GM11168 (cell line): ENCODE measurements around the gene PARP2.
"Not testable (repeated sequence)": the region's sequence is repeated elsewhere in the genome, so short reads cannot be mapped to it uniquely, and the experiment has no call there.

Experiments used
- in situ Hi-C: fragments of 300-500 bp; cut with MboI; formaldehyde crosslinking; loops from one replicate; pipeline ENCODE4 v1.12.0; 2022; ENCODE audit warnings: low sequenced_read_pairs; ENCODE audit not compliant: unreplicated experiment

Gene PARP2

DNA sequence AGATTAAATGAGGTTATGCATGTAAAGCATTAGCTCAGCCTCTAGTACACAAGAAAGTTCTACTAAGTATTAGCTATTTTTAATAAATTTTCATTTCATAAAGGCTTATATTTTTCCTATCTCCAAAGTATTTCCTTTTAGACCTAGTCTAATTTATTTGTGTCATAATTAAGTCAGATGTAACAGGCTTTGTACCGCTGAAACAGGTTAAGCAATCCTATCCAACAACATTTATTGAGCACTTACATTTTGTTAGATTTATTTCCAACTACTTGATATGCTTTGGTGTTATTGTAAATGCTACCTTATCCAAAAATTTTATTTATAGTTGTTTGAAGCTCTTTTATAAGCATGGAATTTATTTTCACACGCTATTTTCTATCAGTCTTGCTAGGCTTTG, 1.8 kb upstream of the PARP2 start:
- in situ Hi-C loops: no loop called here

GRCh38 chr14:20343862-20344220, 406 bp downstream of the PARP2 start:
- in situ Hi-C loops: no loop called here

- in situ Hi-C loops: no loop called here
Measured at GRCh38 chr14:20345366-20345765, 1.9 kb downstream of the PARP2 start.

GRCh38 chr14:20346713-20347112, 3.3 kb downstream of the PARP2 start:
- in situ Hi-C loops: no loop called here

GRCh38 chr14:20347747-20348146, 4.3 kb downstream of the PARP2 start:
- in situ Hi-C loops: no loop called here

- in situ Hi-C loops: no loop called here
Measured at GRCh38 chr14:20350282-20350681, 6.8 kb downstream of the PARP2 start.

DNA sequence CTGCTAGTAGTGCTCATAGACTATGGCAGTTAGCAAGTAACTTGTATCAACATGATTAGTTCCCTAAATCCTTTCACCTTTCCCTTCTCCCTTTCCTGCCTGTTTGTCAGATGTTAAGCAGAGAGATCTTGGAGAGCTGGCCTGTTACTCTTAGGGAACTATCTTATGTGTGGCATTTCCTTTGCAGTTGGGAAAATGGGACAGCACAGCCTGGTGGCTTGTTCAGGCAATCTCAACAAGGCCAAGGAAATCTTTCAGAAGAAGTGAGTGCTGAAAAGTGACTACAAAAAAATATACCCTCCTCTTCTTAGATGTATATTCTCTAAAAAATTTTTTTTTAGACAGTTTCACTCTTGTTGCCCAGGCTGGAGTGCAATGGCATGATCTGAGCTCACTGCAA, 7.4 kb downstream of the PARP2 start:
- in situ Hi-C loops: no loop called here

GRCh38 chr14:20356422-20356821, 13.0 kb downstream of the PARP2 start:
- in situ Hi-C loops: no loop called here

GRCh38 chr14:20358474-20358873, 15.0 kb downstream of the PARP2 start:
- in situ Hi-C loops: not testable (repeated sequence)

- in situ Hi-C loops: no loop called here
Measured at GRCh38 chr14:20365928-20366327, 22.5 kb downstream of the PARP2 start.

DNA sequence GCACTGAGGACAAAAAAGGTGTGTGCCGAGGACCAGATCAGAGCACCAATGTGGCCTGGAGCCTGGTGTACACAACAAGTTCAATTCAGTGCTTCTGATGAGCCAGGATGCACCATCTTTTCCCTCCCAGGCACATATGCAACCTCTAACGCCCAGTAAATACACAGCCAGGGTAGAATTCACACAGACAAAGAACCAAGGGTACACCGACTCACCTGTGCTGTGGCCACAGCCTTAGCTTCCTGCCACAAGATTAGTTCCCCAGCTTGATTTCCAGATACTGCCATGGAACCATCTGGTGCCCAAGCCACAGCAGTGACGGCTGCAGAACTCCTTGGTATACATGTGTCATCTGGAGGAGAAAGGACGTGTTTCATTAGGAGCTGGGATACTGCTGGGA, 29.4 kb downstream of the PARP2 start:
- in situ Hi-C loops: no loop called here

- in situ Hi-C loops: no loop called here
Measured at GRCh38 chr14:20375471-20375870, 32.0 kb downstream of the PARP2 start.

DNA sequence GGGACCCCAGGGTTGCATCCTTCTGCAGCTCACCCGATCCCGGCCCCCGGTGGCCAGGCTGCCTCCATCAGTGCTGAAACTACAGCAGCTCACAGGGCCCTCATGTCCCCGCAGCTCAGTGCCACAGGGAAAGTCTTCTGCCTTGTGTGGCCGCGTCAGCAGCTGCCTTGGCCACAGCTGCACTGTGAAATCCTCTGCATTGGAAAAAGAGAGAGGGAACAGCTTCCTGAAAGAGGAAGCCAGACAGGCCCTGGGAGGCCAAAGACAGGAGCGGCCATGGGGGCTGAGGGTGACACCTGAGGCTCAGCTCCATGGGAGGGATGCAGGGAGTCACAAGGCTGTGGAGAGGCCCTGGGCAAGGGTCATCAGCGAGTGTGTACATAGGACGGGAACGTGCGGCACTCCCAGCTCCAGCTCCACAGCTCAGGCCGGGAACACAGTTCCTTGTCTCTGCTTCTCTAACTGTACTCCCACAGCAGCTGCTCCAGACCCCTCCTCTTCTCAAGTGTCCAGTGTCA, 32.7 kb downstream of the PARP2 start:
- in situ Hi-C loops: no loop called here

- in situ Hi-C loops: no loop called here
Measured at GRCh38 chr14:20377171-20377570, 33.7 kb downstream of the PARP2 start.

DNA sequence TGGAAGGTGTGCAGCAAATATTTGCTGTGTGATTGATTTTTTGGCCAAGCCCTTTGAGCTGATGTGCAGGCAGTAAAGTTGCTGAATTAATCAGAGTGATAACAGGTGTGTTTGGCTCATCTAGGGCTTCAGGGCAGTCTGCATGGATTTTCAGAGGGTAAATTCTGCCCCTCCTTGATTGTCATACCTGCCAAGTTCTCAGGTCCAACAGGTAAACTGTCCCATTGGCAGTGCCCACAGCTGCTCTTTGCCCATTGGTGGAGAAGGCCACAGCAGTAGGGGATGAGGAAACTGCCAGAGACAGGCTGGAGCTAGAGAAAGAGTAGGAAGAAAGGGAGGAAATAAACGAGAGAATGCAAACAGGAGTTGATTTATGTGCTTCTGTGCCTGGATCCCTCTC, 36.3 kb downstream of the PARP2 start:
- in situ Hi-C loops: no loop called here

- in situ Hi-C loops: no loop called here
Measured at GRCh38 chr14:20380681-20381080, 37.2 kb downstream of the PARP2 start.

DNA sequence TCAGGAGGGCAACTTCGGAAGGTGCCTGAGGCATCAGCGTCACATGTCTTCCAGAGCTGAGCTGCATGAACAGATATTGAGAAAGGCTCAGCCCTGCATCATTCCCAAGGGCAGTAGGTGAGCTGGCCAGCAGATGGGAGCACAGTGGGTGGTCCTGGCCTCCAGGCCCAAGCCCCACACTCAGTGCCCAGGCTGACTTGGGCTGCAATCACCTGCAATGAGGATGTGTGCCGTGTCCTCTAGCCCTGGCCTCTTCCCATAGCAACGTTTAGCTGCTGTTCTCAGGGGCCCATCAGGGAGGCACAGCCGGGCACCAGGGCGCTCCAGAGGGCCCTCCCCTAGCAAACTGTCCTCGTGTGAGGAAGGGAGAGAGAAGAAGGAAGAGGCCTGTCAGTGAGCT, 37.9 kb downstream of the PARP2 start:
- in situ Hi-C loops: no loop called here

GRCh38 chr14:20382526-20382925, 39.1 kb downstream of the PARP2 start:
- in situ Hi-C loops: no loop called here

GRCh38 chr14:20383032-20383431, 39.6 kb downstream of the PARP2 start:
- in situ Hi-C loops: no loop called here

GRCh38 chr14:20383636-20384035, 40.2 kb downstream of the PARP2 start:
- in situ Hi-C loops: no loop called here

DNA sequence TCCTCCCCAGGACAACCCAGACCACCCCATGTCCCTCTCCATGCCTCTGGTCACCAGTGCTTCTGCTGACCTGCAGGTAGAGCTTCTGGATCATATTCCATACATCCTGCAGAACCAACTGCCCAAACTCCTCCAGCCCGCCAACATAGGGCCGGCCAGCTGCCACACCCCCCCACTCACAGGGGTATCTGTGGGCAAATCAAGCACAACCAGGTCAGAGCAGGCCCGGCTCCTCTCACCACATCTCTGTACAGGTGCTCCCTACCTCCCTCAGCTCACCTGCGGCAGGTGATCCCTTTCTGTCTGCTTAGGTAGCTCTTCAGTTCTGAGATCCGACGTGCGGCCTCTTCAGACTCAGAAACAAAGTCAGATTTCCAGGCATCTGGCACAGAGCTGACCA, 40.9 kb downstream of the PARP2 start:
- in situ Hi-C loops: no loop called here

DNA sequence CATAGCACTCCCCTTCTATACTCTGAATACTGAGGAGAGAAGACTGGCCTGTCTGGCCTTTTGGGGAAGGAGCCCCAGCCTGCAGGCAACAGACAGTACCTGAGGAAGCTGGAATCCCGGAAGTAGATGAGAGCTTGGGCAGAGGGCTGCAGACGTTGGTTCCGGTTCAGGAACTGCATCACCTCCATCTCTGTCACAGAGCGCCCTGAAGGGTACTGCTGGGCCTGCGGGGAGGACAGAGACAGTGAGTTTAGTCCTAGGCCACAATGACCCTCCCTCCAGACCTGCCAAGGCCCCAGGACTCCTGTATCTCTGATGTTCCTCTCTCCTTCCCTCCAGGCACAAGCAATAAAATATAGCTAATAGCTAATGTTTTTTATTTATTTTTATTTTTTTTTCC, 41.5 kb downstream of the PARP2 start:
- in situ Hi-C loops: no loop called here

GRCh38 chr14:20386276-20386855, 42.9 kb downstream of the PARP2 start:
- in situ Hi-C loops: no loop called here
